Lung (tissue), 12 donors: ENCODE results near the gene KLK14. TPM values are rescaled to one million over a fixed set of nuclear protein-coding genes. Genes with fewer than 3 reads are reported as not detected.

Experiments
- ATAC-seq: fragments of 200-7000 bp; cut with Tn5 transposase; one replicate; pipeline ENCODE4 v1.9.1; 2020; ENCODE audit warnings: moderate number of reproducible peaks; ENCODE audit not compliant: insufficient read depth, low FRiP score
- DNase-seq, 3 donors: peaks; one replicate each; pipeline ENCODE4 v3.0.0-alpha.2; 2013 to 2017
- H3K27ac ChIP-seq, 2 donors: one replicate each; pipeline ENCODE4 v1.5.1; 2013; ENCODE audit warnings: mild to moderate bottlenecking in 2 of 2, moderate library complexity in 2 of 2, control low read depth in 1 of 2, inconsistent platforms in 1 of 2, low read depth in 1 of 2, low read length in 1 of 2
- H3K27me3 ChIP-seq, 3 donors: one replicate each; pipeline ENCODE4 v1.5.1; 2013; ENCODE audit warnings: low read length in 2 of 3; ENCODE audit not compliant: control insufficient read depth in 3 of 3, insufficient read depth in 3 of 3
- H3K36me3 ChIP-seq, 4 donors: one replicate each; pipeline ENCODE4 v1.5.1; 2013; ENCODE audit warnings: low read length in 4 of 4, mild to moderate bottlenecking in 1 of 4, moderate library complexity in 1 of 4; ENCODE audit not compliant: control insufficient read depth in 4 of 4, insufficient read depth in 4 of 4
- H3K4me1 ChIP-seq, 5 donors: one replicate each; pipeline ENCODE4 v1.5.1; 2013; ENCODE audit warnings: low read length in 5 of 5, mild to moderate bottlenecking in 2 of 5, moderate library complexity in 1 of 5; ENCODE audit not compliant: control insufficient read depth in 5 of 5, insufficient read depth in 5 of 5
- H3K4me3 ChIP-seq: one replicate; pipeline ENCODE4 v1.5.1; 2013; ENCODE audit warnings: mild to moderate bottlenecking, control low read depth, moderate library complexity
- H3K9ac ChIP-seq, 2 donors: one replicate each; pipeline ENCODE4 v1.5.1; 2013; ENCODE audit warnings: low read length in 2 of 2, control low read depth in 1 of 2; ENCODE audit not compliant: insufficient read depth in 1 of 2
- H3K9me3 ChIP-seq, 4 donors: one replicate each; pipeline ENCODE4 v1.5.1; 2013; ENCODE audit warnings: low read length in 3 of 4, mild to moderate bottlenecking in 1 of 4, moderate library complexity in 1 of 4; ENCODE audit not compliant: control insufficient read depth in 4 of 4, insufficient read depth in 3 of 4
- WGBS, 2 donors: extraction: QIAGEN DNeasy Blood & Tissue Kit; methylation state at CpG; one replicate each; pipeline ENCODE4 v1.1.7; 2013; 5-methylcytosine and 5-hydroxymethylcytosine counted together
- polyA plus RNA-seq, 2 donors: library from polyadenylated mRNA; stranded (reverse); fragments of 200-250 nt; gene quantifications; one replicate each; pipeline ENCODE4 v1.2.1, GENCODE V29; 2013
- total RNA-seq, 2 donors: library from RNA; depleted of rRNA in 1 of 2; stranded (reverse); fragments of >200 nt in 1 of 2; gene quantifications; one replicate each; pipeline ENCODE4 v1.2.1, GENCODE V29; 2014 to 2021
- TF ChIP-seq, protein P1 (sequence below): IDR thresholded peaks from 2 replicates; pipeline ENCODE4 v1.5.1; 2012; ENCODE audit warnings: mild to moderate bottlenecking; ENCODE audit errors: control extremely low read depth, extremely low read depth
- donor health status: control.
- donor health status: control.
- donor health status: Bipolar disorder and iron deficiency.
- donor health status: healthy.
- donor health status: DM: yes; HTN: yes; CAD: no.

KLK14 gene
- total and polyA plus RNA-seq, 4 donors = 0.46 to 3.9 (median 0.89) TPM

DNA sequence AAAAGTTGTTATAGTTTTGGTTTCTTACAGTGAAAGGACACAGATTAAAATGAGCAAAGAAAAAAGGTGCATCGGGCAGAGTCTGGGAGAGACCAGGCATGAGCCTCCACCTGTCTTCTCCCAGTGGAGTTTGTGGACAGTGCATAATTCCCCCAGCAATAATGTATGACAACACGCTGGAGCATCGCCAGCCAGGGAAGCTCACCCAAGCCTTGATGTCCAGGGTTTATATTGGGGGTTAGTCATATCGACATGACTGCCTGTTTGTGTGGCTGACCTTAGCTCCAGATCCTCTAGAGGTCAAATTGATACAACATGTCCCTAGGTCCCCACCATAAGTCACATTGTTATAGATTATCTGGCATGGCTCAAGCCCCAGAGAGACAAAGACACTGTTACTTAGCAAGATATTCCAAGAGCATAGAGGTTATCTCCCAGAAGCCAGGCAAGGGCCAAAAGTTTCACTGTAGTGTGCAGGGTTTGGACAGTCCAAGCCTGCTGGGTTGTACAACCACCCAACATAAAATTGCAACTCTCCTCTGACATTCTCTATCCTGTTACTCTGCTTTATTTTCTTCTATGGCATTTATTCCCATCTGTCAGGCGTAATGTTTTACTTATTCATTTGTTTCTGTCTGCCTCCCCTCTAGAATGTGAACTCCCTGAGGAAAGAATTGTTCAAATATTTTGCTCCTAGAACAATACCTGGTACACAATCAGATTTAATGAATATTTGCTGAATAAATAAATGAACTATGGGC, 12.2 kb downstream of the KLK14 start:
- no peak for DNase-seq
- no peaks in the 10 kb centered on the region for H3K36me3 ChIP-seq
- H3K27me3 ChIP-seq = peaks cover 0 to 4% (median under 1%) of the 10 kb centered on the region in 3 donors
- WGBS, 2 donors = 79 to 89% methylated on average over 5 of the region's 5 CpGs
- no peaks in the 10 kb centered on the region for H3K4me1 ChIP-seq
- H3K9me3 ChIP-seq = peaks cover 0 to 5% (median 3%) of the 10 kb centered on the region in 4 donors
- TF ChIP-seq, protein P1, sequence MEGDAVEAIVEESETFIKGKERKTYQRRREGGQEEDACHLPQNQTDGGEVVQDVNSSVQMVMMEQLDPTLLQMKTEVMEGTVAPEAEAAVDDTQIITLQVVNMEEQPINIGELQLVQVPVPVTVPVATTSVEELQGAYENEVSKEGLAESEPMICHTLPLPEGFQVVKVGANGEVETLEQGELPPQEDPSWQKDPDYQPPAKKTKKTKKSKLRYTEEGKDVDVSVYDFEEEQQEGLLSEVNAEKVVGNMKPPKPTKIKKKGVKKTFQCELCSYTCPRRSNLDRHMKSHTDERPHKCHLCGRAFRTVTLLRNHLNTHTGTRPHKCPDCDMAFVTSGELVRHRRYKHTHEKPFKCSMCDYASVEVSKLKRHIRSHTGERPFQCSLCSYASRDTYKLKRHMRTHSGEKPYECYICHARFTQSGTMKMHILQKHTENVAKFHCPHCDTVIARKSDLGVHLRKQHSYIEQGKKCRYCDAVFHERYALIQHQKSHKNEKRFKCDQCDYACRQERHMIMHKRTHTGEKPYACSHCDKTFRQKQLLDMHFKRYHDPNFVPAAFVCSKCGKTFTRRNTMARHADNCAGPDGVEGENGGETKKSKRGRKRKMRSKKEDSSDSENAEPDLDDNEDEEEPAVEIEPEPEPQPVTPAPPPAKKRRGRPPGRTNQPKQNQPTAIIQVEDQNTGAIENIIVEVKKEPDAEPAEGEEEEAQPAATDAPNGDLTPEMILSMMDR = no peak
- H3K4me3 ChIP-seq = no peak overlapping the region
- no peak for ATAC-seq
- H3K9ac ChIP-seq = no peak overlapping the region
- no peak overlapping the region for H3K27ac ChIP-seq

- TF ChIP-seq, protein P1 = no peak
- Histone ChIP-seq H3K4me3 (no peak overlapping the region), H3K9me3 (peaks cover 0 to 11% (median 0%) of the 10 kb centered on the region in 4 donors), H3K27ac (no peak overlapping the region), H3K36me3 (no peaks in the 10 kb centered on the region), H3K4me1 (peaks cover 0 to 1% (median 0%) of the 10 kb centered on the region in 5 donors), H3K9ac (no peak overlapping the region), H3K27me3 (peaks cover 0 to 6% (median 5%) of the 10 kb centered on the region in 3 donors)
- 64 to 68% methylated on average over 7 of the region's 7 CpGs for WGBS, 2 donors
- ATAC-seq (no peak), DNase-seq (no peak)
These were observed 16.1 kb downstream of the KLK14 start for GRCh38 chr19:51066393-51067186.

DNA sequence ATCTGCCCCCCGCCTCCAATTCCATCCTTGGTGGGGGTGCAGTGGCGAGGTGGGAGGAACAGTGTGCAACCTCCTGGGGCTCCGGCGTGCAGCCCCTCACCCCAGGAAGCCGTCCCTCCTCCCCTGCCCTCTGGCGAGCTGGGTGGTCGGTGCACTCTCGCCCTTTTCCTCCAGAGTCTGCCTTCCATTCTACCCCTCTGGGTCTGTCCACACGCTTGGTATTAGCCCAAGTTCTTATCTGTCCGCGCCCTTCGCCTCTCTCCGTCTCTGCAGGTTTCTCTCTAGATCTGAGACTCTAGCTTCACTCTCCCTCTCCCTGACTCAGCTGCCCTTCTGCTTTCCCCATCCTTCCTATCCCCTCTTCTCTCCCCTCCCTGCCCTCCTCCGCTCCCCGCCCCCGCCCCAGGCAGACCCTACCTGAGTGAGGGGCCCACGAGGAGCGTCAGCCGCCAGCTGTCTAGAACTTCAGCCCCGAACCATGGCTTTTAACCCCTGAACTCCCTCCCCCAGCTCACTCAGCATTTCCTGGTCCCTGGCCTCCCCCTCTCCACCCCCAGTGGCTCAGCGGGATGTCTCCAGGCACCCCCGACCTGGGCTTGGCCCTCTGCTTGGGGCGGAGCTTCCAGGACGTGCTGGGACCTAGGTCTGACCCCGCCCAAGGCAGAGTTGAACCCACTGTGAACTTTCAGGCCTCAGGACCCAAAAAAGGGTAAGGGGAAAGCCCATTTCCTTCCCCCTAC, 17.3 kb downstream of the KLK14 start:
- peaks cover 0 to 6% (median 5%) of the 10 kb centered on the region in 3 donors for H3K27me3 ChIP-seq
- peak in 1 of 3 donors; percentile 3 for DNase-seq
- peaks cover 0 to 11% (median 0%) of the 10 kb centered on the region in 4 donors for H3K9me3 ChIP-seq
- ATAC-seq = no peak
- no peaks in the 10 kb centered on the region for H3K36me3 ChIP-seq
- WGBS, 2 donors = 11 to 12% methylated on average over 25 of the region's 25 CpGs
- H3K4me3 ChIP-seq = no peak overlapping the region
- TF ChIP-seq, protein P1 = no peak
- H3K4me1 ChIP-seq = peaks cover 0 to 1% (median 0%) of the 10 kb centered on the region in 5 donors
- no peak overlapping the region for H3K9ac ChIP-seq
- no peak overlapping the region for H3K27ac ChIP-seq
